K562 (cell line): ENCODE results near the gene ADAMTS2. TPM values are rescaled to one million over a fixed set of nuclear protein-coding genes. Genes with fewer than 3 reads are reported as not detected.

Experiments used
- ATAC-seq: fragments of 200-7000 bp; cut with Tn5 transposase; 3 replicates; pipeline ENCODE4 v1.9.1; 2020; ENCODE audit warnings: moderate library complexity
- BruUV-seq: library from RNA; stranded (reverse); fragments of 400-500 nt; replicated peaks from 2 replicates; lab custom pipeline; 2021; lab: Mats Ljungman, UMichigan
- CTCF ChIA-PET: fragments of 300-600 bp; formaldehyde crosslinking; extraction: SDS; loops from one replicate; lab custom pipeline; 2021; ENCODE audit warnings: low intra/inter-chr PET ratio; lab: Yijun Ruan, JAX
- POLR2A ChIA-PET: fragments of 300-600, 350-650 bp; sonication (Branson Sonifier 250); formaldehyde crosslinking; extraction: SDS; loops from one replicate; lab custom pipeline; 2021; ENCODE audit warnings: antibody characterized with exemption, inconsistent platforms; lab: Yijun Ruan, JAX
- DNase-seq, 4 experiments: peaks; one replicate each; pipeline versions ENCODE4 v3.0.0 to v3.0.0-alpha.2; 2011 to 2018; ENCODE audit warnings: low spot score in 3 of 4, mixed read lengths in 3 of 4; ENCODE audit errors: extremely low read depth in 1 of 4
- FAIRE-seq: peaks from 2 replicates; lab custom pipeline; 2011; peaks lifted over from hg19 to GRCh38; lab: Jason Lieb, UNC
- H2AFZ ChIP-seq: 2 replicates; pipeline ENCODE4 v1.6.0; 2011; ENCODE audit warnings: low read depth, low read length, control low read depth, inconsistent platforms
- H3K27ac ChIP-seq: fragments of 200-600 bp; 3 replicates; pipeline ENCODE4 v1.8.0; 2011; ENCODE audit warnings: low read depth, mild to moderate bottlenecking, control low read depth, inconsistent platforms, low read length, moderate library complexity, mixed read lengths; ENCODE audit errors: extremely low read depth
- H3K27me3 ChIP-seq, 2 experiments: fragments of 300-600 bp in 1 of 2; 2 replicates in 1 of 2; 3 replicates in 1 of 2; pipeline versions ENCODE4 v1.6.0 to v1.8.0; 2011; ENCODE audit warnings: inconsistent platforms in 2 of 2, low read length in 2 of 2, mild to moderate bottlenecking in 1 of 2, mixed read lengths in 1 of 2, moderate library complexity in 1 of 2; ENCODE audit not compliant: control insufficient read depth in 2 of 2, insufficient read depth in 2 of 2
- H3K36me3 ChIP-seq: fragments of 300-600 bp; 3 replicates; pipeline ENCODE4 v1.8.0; 2011; ENCODE audit warnings: mild to moderate bottlenecking, low read length, inconsistent platforms; ENCODE audit not compliant: control insufficient read depth, insufficient read depth
- H3K4me1 ChIP-seq, 2 experiments: fragments of 200-600 bp in 1 of 2; replicated peaks in 1 of 2; 2 replicates in 1 of 2; 3 replicates in 1 of 2; pipeline versions ENCODE4 v1.5.1 to v1.8.0; 2011; ENCODE audit warnings: inconsistent platforms in 2 of 2, low read length in 2 of 2, mild to moderate bottlenecking in 1 of 2, mixed read lengths in 1 of 2, moderate library complexity in 1 of 2; ENCODE audit not compliant: control insufficient read depth in 2 of 2, insufficient read depth in 2 of 2
- H3K4me2 ChIP-seq: 2 replicates; pipeline ENCODE4 v1.6.1; 2011; ENCODE audit warnings: low read length, control low read depth, inconsistent platforms, mixed read lengths; ENCODE audit not compliant: insufficient read depth
- H3K4me3 ChIP-seq: fragments of 200-600 bp; sonication (generic), shearing (Covaris generic); 2 replicates; pipeline ENCODE4 v1.5.1; 2016; ENCODE audit warnings: control low read depth, inconsistent platforms
- H3K79me2 ChIP-seq: fragments of 200-600 bp; 3 replicates; pipeline ENCODE4 v1.8.0; 2011; ENCODE audit warnings: low read length, inconsistent platforms; ENCODE audit not compliant: control insufficient read depth, insufficient read depth
- H3K9ac ChIP-seq, 2 experiments: 2 replicates each; pipeline versions ENCODE4 v1.6.0 to v1.6.1; 2011; ENCODE audit warnings: low read depth in 2 of 2, low read length in 2 of 2, control low read depth in 1 of 2, inconsistent platforms in 1 of 2, mild to moderate bottlenecking in 1 of 2, mixed read lengths in 1 of 2; ENCODE audit not compliant: insufficient read depth in 1 of 2
- H3K9me1 ChIP-seq: one replicate; pipeline ENCODE4 v1.6.0; 2011; ENCODE audit warnings: inconsistent platforms, mild to moderate bottlenecking, low read length, moderate library complexity; ENCODE audit not compliant: control insufficient read depth, insufficient read depth
- H3K9me3 ChIP-seq: replicated peaks from 2 replicates; pipeline ENCODE4 v1.5.1; 2011; ENCODE audit warnings: low read depth, low read length, inconsistent platforms; ENCODE audit not compliant: control insufficient read depth, insufficient read depth
- H4K20me1 ChIP-seq: replicated peaks from 2 replicates; pipeline ENCODE4 v1.6.1; 2011; ENCODE audit warnings: low read length, inconsistent platforms, mixed read lengths; ENCODE audit not compliant: control insufficient read depth, insufficient read depth
- LCOR ChIP-seq: sonication (generic); formaldehyde crosslinking; IDR thresholded peaks from 2 replicates; pipeline ENCODE4 v1.8.0; 2022; ENCODE audit warnings: mild to moderate bottlenecking, missing genetic modification reagents
- MLX ChIP-seq, 2 experiments: fragments of 450-650 bp in 1 of 2; sonication (generic) in 1 of 2; formaldehyde crosslinking; conservative IDR thresholded peaks; 2 replicates each; pipeline versions ENCODE4 v1.4.0 to v1.8.1; 2020 to 2022; ENCODE audit warnings: mild to moderate bottlenecking in 1 of 2, missing genetic modification reagents in 1 of 2
- NFIX ChIP-seq: fragments of 250-450 bp; sonication (Bioruptor Pico); IDR thresholded peaks from 2 replicates; pipeline ENCODE4 v1.4.0; 2020; ENCODE audit warnings: low read depth, mild to moderate bottlenecking, moderate library complexity
- RREB1 ChIP-seq: fragments of 250-450 bp; sonication (Bioruptor Pico); IDR thresholded peaks from 2 replicates; pipeline ENCODE4 v1.4.0; 2020
- TBL1XR1 ChIP-seq, 2 experiments: IDR thresholded peaks; 2 replicates each; pipeline ENCODE4 v1.6.1; 2012; ENCODE audit warnings: improper control_type of control experiment in 2 of 2, low read length in 2 of 2, mild to moderate bottlenecking in 1 of 2
- ZNF347 ChIP-seq: fragments of 450-650 bp; formaldehyde crosslinking; IDR thresholded peaks from 2 replicates; pipeline ENCODE4 v1.4.0; 2020; ENCODE audit warnings: low read depth, mild to moderate bottlenecking, moderate library complexity
- ZNF41 ChIP-seq: fragments of 250-450 bp; sonication (Bioruptor Pico); conservative IDR thresholded peaks from 2 replicates; pipeline ENCODE4 v1.4.0; 2020; ENCODE audit warnings: mild to moderate bottlenecking
- ZNF445 ChIP-seq: fragments of 250-450 bp; sonication (Bioruptor Pico); IDR thresholded peaks from 2 replicates; pipeline ENCODE4 v1.4.0; 2020; ENCODE audit warnings: low read depth, mild to moderate bottlenecking, moderate library complexity
- ZNF696 ChIP-seq: fragments of 250-450 bp; sonication (Bioruptor Pico); conservative IDR thresholded peaks from 2 replicates; pipeline ENCODE4 v1.4.0; 2020; ENCODE audit warnings: mild to moderate bottlenecking, moderate library complexity
- WGBS: fragments of 100-300 bp; shearing (Covaris generic); methylation state at CpG from one replicate; pipeline ENCODE4 v1.1.6; 2016; ENCODE audit warnings: low coverage, mixed read lengths; ENCODE audit not compliant: insufficient coverage; ENCODE audit errors: missing lambda C conversion rate; 5-methylcytosine and 5-hydroxymethylcytosine counted together
- in situ Hi-C: fragments of 300-500 bp; cut with MboI; formaldehyde crosslinking; loops from 4 replicates; pipeline ENCODE4 v1.15.0; 2018; ENCODE audit warnings: inconsistent platforms, mixed read lengths
- intact Hi-C: fragments of 100-400 bp; cut with micrococcal nuclease; formaldehyde crosslinking; loops from 2 replicates; pipeline ENCODE4 v1.14.2; 2022
- polyA plus RNA-seq, 8 experiments: library from polyadenylated mRNA; depleted of rRNA in 4 of 8; stranded (reverse) in 5 of 8; unstranded in 3 of 8; fragments of >200 nt; fragmentation: Nextera tagmentation in 2 of 8; fragmentation: Illumina TruSeq in 1 of 8; extraction: Ambion mirVana in 2 of 8; extraction: Trizol in 1 of 8; gene quantifications; 2 replicates each; pipeline versions ENCODE4 v1.2.1 to v1.2.3, GENCODE V29; 2011 to 2014; ENCODE audit warnings: inconsistent platforms in 1 of 8, missing spikeins in 1 of 8
- total RNA-seq, 7 experiments: library from RNA; depleted of rRNA in 6 of 7; stranded (reverse); fragments of >200 nt in 6 of 7; fragmentation: Illumina TruSeq in 2 of 7; extraction: Trizol in 2 of 7; gene quantifications; 2 replicates each; pipeline versions ENCODE4 v1.2.1 to v1.2.3, GENCODE V29; 2011 to 2021; ENCODE audit warnings: low replicate concordance in 1 of 7

Gene ADAMTS2
- total and polyA plus RNA-seq, 9 of the 15 experiments (the other 6 are each of a cell fraction or from before 2014, with no cell fraction given), result not detected

GRCh38 chr5:179347581-179347980 lies 2.3 kb upstream of the ADAMTS2 start:
- Histone ChIP-seq H3K79me2 (no peaks in the 10 kb centered on the region), H3K9me3 (no peaks in the 10 kb centered on the region), H3K36me3 (no peaks in the 10 kb centered on the region), H2AFZ (no peak overlapping the region), H3K9me1 (no peaks in the 10 kb centered on the region), H3K4me1 (peaks cover 0 to 19% of the 10 kb centered on the region in 2 experiments; a peak in 2 of 5 replicates), H3K27ac (no peak overlapping the region), H3K4me2 (no peak overlapping the region), H4K20me1 (peaks cover 13% of the 10 kb centered on the region; the same call in 1 of the 2 replicates), H3K27me3 (peaks cover 20 to 87% of the 10 kb centered on the region in 2 experiments; a peak in 3 of 5 replicates), H3K4me3 (no peak overlapping the region), H3K9ac (no peak overlapping the region)
- DNase-seq (no peak), ATAC-seq (no peak), FAIRE-seq (no peak)
- in situ Hi-C loops, result no loop called here
- intact Hi-C loops, result no loop called here
- 0% methylated on average over 2 of the region's 2 CpGs for WGBS
- BruUV-seq, result no TSS peak
- ChIA-PET CTCF (no interaction called here), POLR2A (interaction anchor here (0.9 kb wide), 1 partner anchor 343 kb away, joined by 3 read pairs; no protein-coding TSS in a partner anchor)
- TF ChIP-seq ZNF347 (CRISPR knock-in tag) (no peak), LCOR (no peak), NFIX (CRISPR knock-in tag) (no peak), ZNF41 (no peak), MLX (CRISPR knock-in tag; conservative IDR thresholded peaks at IDR 0.05) (no peak), ZNF445 (CRISPR knock-in tag) (no peak), TBL1XR1 (IDR thresholded peaks at IDR 0.05; ENCODE audit: low read length in 2 of 2) (no peak), RREB1 (no peak), ZNF696 (no peak)
